ENCODE data around the gene CANX. TPM values are rescaled to one million over a fixed set of nuclear protein-coding genes. Genes with fewer than 3 reads are reported as not detected.

Gene CANX
- total and polyA plus RNA-seq, 9 of the 15 experiments (the other 6 are each of a cell fraction or from before 2014, with no cell fraction given): 155 to 893 (median 589) TPM

DNA sequence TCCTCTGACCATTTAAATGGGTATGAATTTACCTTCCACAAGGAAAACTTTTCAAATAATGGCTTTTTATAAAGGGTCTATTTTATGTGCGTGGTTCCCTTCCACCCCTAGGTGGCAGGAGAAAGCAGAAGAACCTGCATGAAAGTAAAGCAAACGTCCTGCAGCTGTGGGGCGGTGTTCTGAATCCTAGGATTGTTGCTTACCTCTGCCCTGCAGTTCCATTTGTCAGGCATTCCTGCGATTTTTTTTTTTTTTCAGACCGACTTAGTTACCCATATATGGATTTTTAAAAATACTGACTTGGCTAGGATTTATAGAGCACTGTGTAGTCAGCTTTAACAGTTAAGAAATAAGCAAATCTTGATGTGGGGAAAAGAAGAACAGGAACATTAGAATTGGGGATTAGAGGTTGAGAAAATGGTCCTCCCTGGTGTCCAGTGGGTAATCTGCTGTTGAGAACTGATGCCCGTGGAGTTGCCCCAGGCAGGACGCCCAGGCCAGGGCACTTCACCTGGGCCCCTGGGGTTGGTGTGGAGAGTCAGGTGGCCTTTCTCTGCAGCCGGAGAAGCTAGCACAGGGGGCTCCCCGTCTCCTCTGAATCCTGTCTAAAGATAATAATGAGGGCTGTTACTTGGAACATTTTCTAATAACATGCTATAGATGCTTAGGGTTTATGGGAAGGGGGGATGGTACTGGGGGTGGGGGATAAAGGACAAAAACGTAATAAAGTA is 64.6 kb downstream of the CANX start (continued):
- no peak for TF ChIP-seq RBM22 (IDR thresholded peaks at IDR 0.05; ENCODE audit: low read depth, low read length, poor library complexity, severe bottlenecking)
- TF ChIP-seq, protein P1, sequence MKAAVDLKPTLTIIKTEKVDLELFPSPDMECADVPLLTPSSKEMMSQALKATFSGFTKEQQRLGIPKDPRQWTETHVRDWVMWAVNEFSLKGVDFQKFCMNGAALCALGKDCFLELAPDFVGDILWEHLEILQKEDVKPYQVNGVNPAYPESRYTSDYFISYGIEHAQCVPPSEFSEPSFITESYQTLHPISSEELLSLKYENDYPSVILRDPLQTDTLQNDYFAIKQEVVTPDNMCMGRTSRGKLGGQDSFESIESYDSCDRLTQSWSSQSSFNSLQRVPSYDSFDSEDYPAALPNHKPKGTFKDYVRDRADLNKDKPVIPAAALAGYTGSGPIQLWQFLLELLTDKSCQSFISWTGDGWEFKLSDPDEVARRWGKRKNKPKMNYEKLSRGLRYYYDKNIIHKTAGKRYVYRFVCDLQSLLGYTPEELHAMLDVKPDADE (conservative IDR thresholded peaks at IDR 0.05; ENCODE audit: control insufficient read depth, low read depth, low read length): no peak
- no peak for TF ChIP-seq ESRRA (IDR thresholded peaks at IDR 0.05; ENCODE audit: borderline replicate concordance, low read depth)
- TF ChIP-seq GABPB2 (CRISPR knock-in tag; conservative IDR thresholded peaks at IDR 0.05): no peak
- TF ChIP-seq ZNF707 (CRISPR knock-in tag; conservative IDR thresholded peaks at IDR 0.05): no peak
- TF ChIP-seq DIDO1 (tag; IDR thresholded peaks at IDR 0.05; ENCODE audit: low read depth): no peak
- TF ChIP-seq, protein P2, sequence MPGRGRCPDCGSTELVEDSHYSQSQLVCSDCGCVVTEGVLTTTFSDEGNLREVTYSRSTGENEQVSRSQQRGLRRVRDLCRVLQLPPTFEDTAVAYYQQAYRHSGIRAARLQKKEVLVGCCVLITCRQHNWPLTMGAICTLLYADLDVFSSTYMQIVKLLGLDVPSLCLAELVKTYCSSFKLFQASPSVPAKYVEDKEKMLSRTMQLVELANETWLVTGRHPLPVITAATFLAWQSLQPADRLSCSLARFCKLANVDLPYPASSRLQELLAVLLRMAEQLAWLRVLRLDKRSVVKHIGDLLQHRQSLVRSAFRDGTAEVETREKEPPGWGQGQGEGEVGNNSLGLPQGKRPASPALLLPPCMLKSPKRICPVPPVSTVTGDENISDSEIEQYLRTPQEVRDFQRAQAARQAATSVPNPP (IDR thresholded peaks at IDR 0.05; ENCODE audit: borderline replicate concordance, insufficient read depth, insufficient read length): no peak
- no peak for TF ChIP-seq ZC3H8 (IDR thresholded peaks at IDR 0.05)
- no peak for TF ChIP-seq SAP30 (IDR thresholded peaks at IDR 0.05; ENCODE audit: borderline replicate concordance, insufficient read depth, low read depth, low read length, poor library complexity, severe bottlenecking)
- no peak for TF ChIP-seq EGR1 (conservative IDR thresholded peaks at IDR 0.05)
- TF ChIP-seq MAZ (CRISPR knock-in tag; conservative IDR thresholded peaks at IDR 0.05 in 1 of 2, IDR thresholded peaks at IDR 0.05 in 1 of 2): no peak; a peak in 1 of 4 replicates
- TF ChIP-seq, protein P3, sequence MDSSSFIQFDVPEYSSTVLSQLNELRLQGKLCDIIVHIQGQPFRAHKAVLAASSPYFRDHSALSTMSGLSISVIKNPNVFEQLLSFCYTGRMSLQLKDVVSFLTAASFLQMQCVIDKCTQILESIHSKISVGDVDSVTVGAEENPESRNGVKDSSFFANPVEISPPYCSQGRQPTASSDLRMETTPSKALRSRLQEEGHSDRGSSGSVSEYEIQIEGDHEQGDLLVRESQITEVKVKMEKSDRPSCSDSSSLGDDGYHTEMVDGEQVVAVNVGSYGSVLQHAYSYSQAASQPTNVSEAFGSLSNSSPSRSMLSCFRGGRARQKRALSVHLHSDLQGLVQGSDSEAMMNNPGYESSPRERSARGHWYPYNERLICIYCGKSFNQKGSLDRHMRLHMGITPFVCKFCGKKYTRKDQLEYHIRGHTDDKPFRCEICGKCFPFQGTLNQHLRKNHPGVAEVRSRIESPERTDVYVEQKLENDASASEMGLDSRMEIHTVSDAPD (CRISPR knock-in tag; IDR thresholded peaks at IDR 0.05): no peak
- no peak for TF ChIP-seq SRSF9 (IDR thresholded peaks at IDR 0.05; ENCODE audit: borderline replicate concordance, low read depth, low read length)
- TF ChIP-seq C11orf30 (IDR thresholded peaks at IDR 0.05; ENCODE audit: low read depth): peak; percentile 39
- TF ChIP-seq ILF3 (IDR thresholded peaks at IDR 0.05; ENCODE audit: borderline replicate concordance): no peak
- no peak for TF ChIP-seq PTBP1 (IDR thresholded peaks at IDR 0.05; ENCODE audit: low read depth, low read length)
- TF ChIP-seq ZNF79 (CRISPR knock-in tag; IDR thresholded peaks at IDR 0.05; ENCODE audit: low read depth): no peak
- no peak for TF ChIP-seq DACH1 (IDR thresholded peaks at IDR 0.05; ENCODE audit: partially characterized antibody)
- no peak for TF ChIP-seq TOE1 (IDR thresholded peaks at IDR 0.05; ENCODE audit: borderline replicate concordance)
- TF ChIP-seq TOE1 (CRISPR knock-in tag; IDR thresholded peaks at IDR 0.05; ENCODE audit: borderline replicate concordance, low read depth): no peak
- no peak for TF ChIP-seq PML (IDR thresholded peaks at IDR 0.05; ENCODE audit: low read length)
- TF ChIP-seq POLR2AphosphoS5 (IDR thresholded peaks at IDR 0.05; ENCODE audit: control insufficient read depth, insufficient read depth, low read depth, low read length): no peak
- TF ChIP-seq FOSL1 (tag; conservative IDR thresholded peaks at IDR 0.05): peak; percentile 57
- TF ChIP-seq KLF6 (CRISPR knock-in tag; IDR thresholded peaks at IDR 0.05; ENCODE audit: borderline replicate concordance): no peak
- peak; percentile 32; the same call in 1 of the 2 replicates for TF ChIP-seq PHF21A (IDR thresholded peaks at IDR 0.05; ENCODE audit: borderline replicate concordance, low read depth)
- TF ChIP-seq CBFA2T2 (conservative IDR thresholded peaks at IDR 0.05): no peak
